ENCODE measurements around the gene PPP1R12A.
"Not testable (repeated sequence)": the region's sequence is repeated elsewhere in the genome, so short reads cannot be mapped to it uniquely, and the experiment has no call there.

The PPP1R12A gene

DNA sequence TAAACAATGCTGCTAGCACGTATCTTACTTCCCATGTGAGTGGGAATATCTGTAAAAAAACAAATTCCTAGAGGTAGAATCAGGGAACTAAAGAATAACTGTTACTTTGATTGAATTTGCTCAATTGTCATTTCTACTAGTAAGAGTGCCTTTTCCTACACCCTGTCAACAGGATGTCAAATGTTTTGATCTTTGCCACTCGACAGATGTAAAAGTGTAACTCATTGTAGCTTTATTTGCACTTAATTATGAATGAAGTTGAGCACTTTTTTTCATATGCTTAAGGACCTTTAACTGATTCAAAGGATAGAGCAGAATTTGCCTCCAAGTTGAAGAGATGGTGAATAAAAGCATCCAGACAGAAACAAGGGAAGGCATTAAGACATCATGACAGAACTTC lies 104.5 kb downstream of the PPP1R12A start:
- TF ChIP-seq POLR2A (IDR thresholded peaks at IDR 0.05; ENCODE audit: low read depth, low read length): no peak
- DNase-seq (ENCODE audit: insufficient read length, low spot score) (no peak), FAIRE-seq (no peak)

DNA sequence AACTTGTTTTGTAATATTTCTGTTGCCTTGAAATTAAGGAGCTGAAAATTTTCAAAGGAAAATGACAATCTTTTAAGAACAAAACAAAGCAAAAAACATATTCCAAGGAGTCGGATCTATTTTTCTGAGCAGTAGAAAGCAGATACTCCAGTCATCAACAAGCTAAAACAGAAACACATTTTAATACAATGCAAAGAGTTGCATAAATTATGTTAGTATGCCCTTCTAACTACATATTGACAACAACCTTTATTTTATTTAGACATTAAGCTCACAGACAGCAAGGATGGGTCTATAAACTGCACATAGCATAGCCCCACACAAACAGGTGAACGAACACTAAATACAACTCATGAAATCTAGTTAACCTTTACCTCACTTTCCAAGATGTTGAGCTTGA lies 106.0 kb downstream of the PPP1R12A start:
- FAIRE-seq (peak; percentile 72), DNase-seq (ENCODE audit: insufficient read length, low spot score) (no peak)
- no peak for TF ChIP-seq POLR2A (IDR thresholded peaks at IDR 0.05; ENCODE audit: low read depth, low read length)

DNA sequence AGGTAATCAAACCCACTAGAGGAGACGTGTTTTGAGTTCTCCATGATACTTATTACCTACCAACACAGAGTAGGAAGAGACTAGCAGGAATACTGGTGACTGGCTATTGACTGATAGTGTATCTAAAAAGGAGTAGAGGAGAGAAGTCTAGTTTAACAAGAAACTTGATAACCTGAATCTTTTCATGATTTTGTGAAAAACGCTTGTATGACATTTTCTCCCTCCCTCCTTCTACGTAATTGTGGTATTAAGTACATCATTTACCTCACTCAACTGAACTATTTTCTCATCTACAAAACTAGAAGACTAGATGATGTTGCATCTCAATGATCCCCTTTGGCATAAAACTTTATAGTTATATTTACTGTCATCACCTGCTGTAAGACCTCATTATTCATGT lies 107.4 kb downstream of the PPP1R12A start:
- FAIRE-seq (no peak), DNase-seq (ENCODE audit: insufficient read length, low spot score) (no peak)
- no peak for TF ChIP-seq POLR2A (IDR thresholded peaks at IDR 0.05; ENCODE audit: low read depth, low read length)

DNA sequence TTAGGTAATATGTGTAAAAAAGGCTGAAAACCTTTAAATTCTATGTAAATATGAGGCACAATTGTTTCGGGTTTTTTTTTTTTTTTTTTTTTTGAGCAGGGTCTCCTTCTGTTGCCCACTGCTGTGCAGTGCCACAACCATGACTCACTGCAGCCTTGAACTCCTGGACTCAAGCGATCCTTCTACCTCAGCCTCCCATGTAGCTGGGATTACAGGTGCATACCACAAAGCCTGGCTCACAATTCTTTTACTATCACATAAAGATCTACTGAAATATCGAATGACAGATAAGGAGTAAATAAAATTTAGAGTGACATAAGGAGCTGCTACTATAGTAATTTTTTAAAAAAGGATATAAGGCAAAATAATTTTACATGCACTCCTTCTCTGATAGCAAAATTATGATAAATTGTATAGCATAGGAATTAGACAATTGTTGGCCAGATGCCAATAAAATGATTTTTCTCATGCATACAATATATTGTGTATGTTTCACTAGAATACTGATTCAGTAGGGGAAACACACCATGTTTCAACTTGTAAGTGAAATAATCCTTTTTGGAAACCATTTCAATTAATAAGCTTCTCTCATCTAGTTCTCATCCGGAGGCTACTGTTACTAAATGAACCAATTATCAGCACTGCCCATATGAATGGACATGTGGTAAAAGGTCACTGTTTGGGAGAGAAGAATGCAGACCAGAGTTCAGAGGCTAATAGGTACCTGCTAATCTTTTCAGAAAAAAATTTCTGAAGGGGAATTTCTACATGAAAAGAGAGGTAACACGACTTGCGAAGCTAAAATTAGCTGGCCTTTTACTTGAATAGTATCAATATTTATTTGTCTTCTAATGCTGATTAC lies 108.4 kb downstream of the PPP1R12A start:
- DNase-seq (ENCODE audit: insufficient read length, low spot score) (no peak), FAIRE-seq (peak; percentile 36)
- TF ChIP-seq POLR2A (IDR thresholded peaks at IDR 0.05; ENCODE audit: low read depth, low read length): no peak

DNA sequence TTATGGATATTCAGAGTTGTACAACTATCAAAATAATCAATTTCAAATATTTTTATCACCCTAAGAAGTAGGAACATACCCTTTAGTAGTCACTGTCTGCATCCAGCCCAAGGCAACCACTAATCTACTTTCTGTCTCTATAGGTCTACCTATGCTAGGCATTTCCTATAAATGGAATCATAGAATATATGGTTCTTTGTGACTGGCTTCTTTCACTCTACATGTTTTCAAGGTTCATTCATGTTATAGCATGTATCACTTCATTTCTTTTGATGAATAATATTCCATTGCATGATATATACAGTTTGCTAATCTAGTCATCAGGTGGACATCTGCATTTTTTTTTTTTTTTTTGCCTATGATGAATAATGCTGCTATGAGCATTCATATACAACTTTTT lies 112.4 kb downstream of the PPP1R12A start:
- FAIRE-seq (no peak), DNase-seq (ENCODE audit: insufficient read length, low spot score) (no peak)
- no peak for TF ChIP-seq POLR2A (IDR thresholded peaks at IDR 0.05; ENCODE audit: low read depth, low read length)

DNA sequence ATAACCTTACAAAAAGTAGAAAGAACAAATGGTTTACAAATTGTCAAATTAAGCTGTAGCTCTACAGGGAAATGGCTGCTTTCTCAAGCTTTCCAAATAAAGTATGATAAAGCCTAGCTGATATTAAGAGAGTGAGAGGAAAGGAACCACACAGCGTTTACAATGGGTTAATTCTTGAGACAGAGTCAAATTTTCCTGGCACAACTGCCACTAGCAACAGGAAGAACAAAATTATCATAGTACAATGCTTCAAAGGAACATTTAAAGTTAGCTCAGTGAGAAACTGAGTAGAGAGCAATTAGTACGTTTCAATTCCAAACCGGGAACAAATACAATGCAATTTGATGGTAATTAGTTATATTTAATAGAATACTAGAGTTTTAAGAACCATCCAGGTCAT lies 116.0 kb downstream of the PPP1R12A start:
- TF ChIP-seq POLR2A (IDR thresholded peaks at IDR 0.05; ENCODE audit: low read depth, low read length): no peak
- FAIRE-seq: no peak
- DNase-seq (ENCODE audit: insufficient read length, low spot score): no peak

DNA sequence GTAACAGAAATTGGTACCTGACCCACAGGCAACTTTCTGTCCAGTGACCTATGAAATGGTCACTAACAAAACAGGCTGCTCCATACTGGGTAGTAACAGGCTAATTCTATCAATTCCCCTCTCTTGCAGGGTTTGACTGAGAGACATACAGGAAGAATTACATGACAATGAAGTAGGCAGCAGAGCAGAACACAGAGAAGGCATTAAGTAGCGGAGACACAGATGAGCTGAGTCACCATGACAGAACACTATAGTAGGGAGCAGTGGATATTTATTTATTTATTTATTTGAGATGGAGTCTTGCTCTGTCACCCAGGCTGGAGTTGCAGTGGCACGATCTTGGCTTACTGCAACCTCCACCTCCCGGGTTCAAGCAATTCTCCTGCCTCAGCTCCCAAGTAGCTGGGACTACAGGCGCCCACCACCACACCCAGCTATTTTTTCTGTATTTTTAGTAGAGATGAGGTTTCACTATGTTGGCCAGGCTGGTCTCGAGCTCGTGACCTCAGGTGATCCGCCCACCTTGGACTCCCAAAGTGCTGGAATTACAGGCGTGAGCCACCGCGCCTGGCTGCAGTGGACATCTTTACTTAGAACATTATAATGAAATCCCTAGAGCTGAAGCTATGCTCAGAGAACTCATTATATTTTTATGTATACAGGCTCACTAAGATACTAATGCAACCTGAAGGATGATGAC lies 150.4 kb downstream of the PPP1R12A start:
- not testable (repeated sequence) for DNase-seq (ENCODE audit: insufficient read length, low spot score); FAIRE-seq

DNA sequence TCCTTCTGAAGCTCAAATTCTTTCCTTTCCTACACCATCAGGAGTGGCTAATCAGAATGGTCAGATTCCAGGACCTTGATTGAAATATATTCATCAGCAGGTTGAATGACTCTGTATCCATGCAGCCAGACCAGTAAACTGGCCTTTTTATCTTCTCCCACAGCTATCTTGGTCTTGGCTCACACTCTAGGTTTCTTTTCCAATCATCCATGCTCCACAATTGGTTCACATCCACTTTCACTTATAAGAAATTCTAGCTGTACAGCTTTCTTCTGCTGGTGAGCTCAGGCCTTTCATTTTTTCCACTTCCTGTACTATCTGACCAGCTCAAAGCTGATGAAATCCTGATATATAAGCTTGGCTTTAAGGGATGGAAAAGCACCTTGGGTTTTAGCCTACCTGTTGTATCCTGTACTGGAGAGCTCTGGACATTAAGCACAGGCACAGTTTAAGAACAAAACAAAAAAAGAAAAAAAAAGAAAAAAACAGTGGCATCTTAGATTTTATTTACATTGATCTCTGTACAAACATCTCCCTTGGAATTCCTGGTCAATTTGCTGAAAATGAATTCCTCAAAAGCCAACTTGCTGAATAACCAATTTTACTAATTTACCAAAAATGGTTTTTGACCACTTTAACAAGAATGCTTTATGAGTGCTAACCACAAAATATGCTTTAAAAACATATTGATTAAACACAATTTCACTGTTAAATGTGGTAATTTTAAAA lies 152.6 kb downstream of the PPP1R12A start:
- no peak for TF ChIP-seq POLR2A (IDR thresholded peaks at IDR 0.05; ENCODE audit: low read depth, low read length)
- DNase-seq (ENCODE audit: insufficient read length, low spot score) (no peak), FAIRE-seq (peak; percentile 11)

DNA sequence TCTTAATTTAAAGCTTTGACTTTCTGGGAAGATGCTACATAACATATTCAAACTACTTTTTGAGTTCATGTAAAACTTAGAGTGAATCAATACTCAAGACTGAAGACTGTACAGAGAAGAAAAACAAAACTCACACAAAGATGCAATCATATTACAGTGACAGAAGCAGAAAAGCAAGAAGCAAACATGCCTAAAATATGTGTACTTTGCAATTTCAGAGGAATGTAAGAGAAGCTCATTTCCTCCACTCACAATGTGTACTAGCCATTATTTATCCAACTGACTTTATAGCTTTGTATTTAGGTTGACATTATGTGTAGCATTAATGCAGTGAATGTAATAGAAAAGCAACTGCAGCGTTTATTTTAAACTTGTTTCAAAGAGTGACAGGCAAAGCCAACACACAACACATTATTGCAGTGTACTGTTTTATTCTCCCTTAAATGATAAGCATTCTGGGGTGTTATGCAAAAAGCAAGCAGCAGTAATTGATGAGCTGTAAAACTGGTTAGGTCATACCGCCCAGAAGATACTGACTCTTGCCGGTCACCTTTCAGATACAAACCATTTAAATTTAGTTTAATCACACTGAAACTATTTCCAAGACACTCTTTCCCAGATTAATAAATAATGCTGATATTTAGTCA lies 156.0 kb downstream of the PPP1R12A start:
- FAIRE-seq (peak; percentile 66), DNase-seq (ENCODE audit: insufficient read length, low spot score) (no peak)
- no peak for TF ChIP-seq POLR2A (IDR thresholded peaks at IDR 0.05; ENCODE audit: low read depth, low read length)

DNA sequence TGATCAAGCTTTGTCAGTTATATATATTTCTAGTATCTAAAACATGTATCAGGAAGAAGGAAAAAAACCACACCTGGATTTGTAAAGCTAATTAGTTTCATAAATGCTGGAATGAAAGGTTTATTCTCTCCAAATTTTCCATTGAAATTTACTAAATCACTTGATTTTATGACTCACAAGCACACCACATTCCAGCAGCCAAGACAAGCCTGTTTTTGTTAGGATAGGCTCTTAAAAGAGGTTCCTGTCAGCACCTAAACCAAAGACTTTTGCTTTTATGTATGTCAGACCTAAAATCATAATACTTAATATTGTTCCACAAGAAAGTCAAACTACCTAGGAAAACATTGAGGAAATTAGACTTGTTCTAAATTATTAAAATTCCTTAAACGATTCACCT lies 158.8 kb downstream of the PPP1R12A start:
- DNase-seq (ENCODE audit: insufficient read length, low spot score) (no peak), FAIRE-seq (peak; percentile 70)

DNA sequence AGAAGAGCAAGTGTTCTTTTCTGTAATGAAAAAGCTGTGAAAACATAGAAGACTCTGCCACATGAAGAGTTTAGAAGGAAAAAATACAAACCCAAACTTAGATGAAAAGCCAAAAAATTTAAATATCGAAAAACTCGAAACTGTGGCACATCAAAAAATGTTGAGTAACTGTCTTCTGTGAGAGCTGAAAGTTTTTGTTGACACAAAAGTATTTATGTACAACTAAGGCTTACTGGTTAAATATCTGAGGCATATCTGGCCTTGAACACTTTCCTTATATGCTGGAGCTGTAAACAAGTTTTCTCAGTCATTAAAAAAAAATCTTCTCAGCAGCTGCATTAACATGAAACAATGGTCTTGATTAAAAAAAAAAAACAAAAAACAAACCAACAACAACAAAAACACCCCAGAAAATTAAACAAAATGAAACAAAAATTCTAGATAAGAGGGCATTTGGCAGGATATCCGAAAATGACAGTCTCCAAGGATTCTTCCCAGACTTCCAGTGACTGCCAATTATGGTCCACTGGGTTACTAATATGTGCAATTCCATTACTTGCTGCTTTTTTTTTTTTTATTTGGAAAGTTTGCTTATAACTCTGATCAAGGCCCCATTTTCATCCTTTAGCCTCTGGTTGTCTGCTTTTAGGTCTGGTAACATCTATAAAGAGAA lies 159.4 kb downstream of the PPP1R12A start:
- FAIRE-seq: peak; percentile 75
- no peak for TF ChIP-seq POLR2A (IDR thresholded peaks at IDR 0.05; ENCODE audit: low read depth, low read length)
- no peak for DNase-seq (ENCODE audit: insufficient read length, low spot score)

More for the DNA sequence above, 158.8 kb downstream of the PPP1R12A start:
- TF ChIP-seq POLR2A (IDR thresholded peaks at IDR 0.05; ENCODE audit: low read depth, low read length): no peak

DNA sequence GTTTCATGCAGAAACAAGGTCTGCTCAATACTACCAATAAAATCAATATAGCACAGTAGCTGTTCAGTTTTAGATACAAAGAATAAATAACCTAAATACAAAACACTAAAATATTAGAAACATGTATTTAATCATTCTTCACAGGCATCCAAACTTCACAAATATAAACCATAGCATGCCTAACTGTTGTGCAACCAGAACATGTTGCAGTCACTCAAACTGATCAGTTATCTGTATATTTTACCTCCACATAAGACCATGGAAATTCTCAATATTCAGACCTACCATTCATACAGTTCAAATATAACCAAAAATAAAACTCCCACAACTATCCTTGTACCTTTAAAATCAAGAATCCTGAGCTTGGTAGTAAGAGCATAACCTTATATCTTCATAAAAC lies 161.0 kb downstream of the PPP1R12A start:
- DNase-seq (ENCODE audit: insufficient read length, low spot score) (no peak), FAIRE-seq (no peak)
- TF ChIP-seq POLR2A (IDR thresholded peaks at IDR 0.05; ENCODE audit: low read depth, low read length): no peak

DNA sequence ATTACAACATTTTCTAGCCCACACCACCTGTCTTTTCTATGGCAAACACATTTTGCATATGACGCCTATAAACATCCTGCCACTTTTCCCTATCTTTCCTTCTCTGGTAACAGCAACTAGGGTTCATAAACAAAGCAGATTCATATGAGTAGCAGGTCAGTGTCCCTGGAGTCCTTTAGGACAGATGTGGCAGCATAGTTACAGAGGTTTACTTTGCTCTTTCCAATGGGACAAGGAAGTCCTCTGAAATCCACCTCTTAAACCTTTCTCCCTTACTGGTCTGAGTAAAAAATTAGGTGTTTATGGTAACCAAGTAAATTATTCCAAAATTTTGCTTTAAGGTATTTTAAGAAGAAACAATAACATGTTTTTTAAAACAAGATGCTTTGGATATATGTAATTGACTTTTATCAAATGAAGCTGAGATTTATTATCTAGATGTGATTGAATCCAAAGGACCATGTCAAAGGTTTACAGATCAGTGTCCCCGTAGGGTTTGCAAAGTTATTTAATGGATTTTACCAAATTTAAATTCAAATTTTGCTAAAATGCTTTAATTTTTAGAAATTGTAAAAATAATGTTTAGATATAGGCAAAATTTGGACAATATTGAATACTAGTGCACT lies 164.9 kb downstream of the PPP1R12A start:
- FAIRE-seq: no peak
- no peak for TF ChIP-seq POLR2A (IDR thresholded peaks at IDR 0.05; ENCODE audit: low read depth, low read length)
- no peak for DNase-seq (ENCODE audit: insufficient read length, low spot score)
